Hepatocyte (in vitro differentiated cells): ENCODE measurements around the gene IMMP2L. TPM values are rescaled to one million over a fixed set of nuclear protein-coding genes. Genes with fewer than 3 reads are reported as not detected.

Source experiments
- DNase-seq: peaks from one replicate; pipeline ENCODE4 v3.0.0-alpha.2; 2016; ENCODE audit warnings: low spot score
- H2AFZ ChIP-seq: fragments of 200-600 bp; sonication (generic); 2 replicates; pipeline ENCODE4 v1.6.0; 2016; ENCODE audit warnings: antibody characterized with exemption, mild to moderate bottlenecking
- H3K27ac ChIP-seq: fragments of 200-600 bp; sonication (generic); 2 replicates; pipeline ENCODE4 v1.5.1; 2016; ENCODE audit warnings: mild to moderate bottlenecking
- H3K27me3 ChIP-seq: fragments of 200-600 bp; sonication (generic); 2 replicates; pipeline ENCODE4 v1.6.1; 2016
- H3K36me3 ChIP-seq: fragments of 200-600 bp; sonication (generic); replicated peaks from 2 replicates; pipeline ENCODE4 v1.5.1; 2016; ENCODE audit warnings: low read depth; ENCODE audit not compliant: insufficient read depth
- H3K4me1 ChIP-seq: fragments of 200-600 bp; sonication (generic); 2 replicates; pipeline ENCODE4 v1.5.1; 2016; ENCODE audit warnings: mild to moderate bottlenecking, moderate library complexity; ENCODE audit not compliant: insufficient read depth
- H3K4me2 ChIP-seq: fragments of 200-600 bp; sonication (generic); 2 replicates; pipeline ENCODE4 v1.6.0; 2016
- H3K4me3 ChIP-seq: fragments of 200-600 bp; sonication (generic); 2 replicates; pipeline ENCODE4 v1.5.1; 2016; ENCODE audit warnings: mild to moderate bottlenecking
- H3K79me2 ChIP-seq: fragments of 200-600 bp; sonication (generic); 2 replicates; pipeline ENCODE4 v1.6.0; 2017; ENCODE audit warnings: mild to moderate bottlenecking
- H3K9me2 ChIP-seq: fragments of 200-600 bp; sonication (generic); replicated peaks from 2 replicates; pipeline ENCODE4 v1.6.0; 2017; ENCODE audit warnings: mild to moderate bottlenecking; ENCODE audit not compliant: insufficient read depth
- H3K9me3 ChIP-seq: fragments of 200-600 bp; sonication (generic); 2 replicates; pipeline ENCODE4 v1.5.1; 2016; ENCODE audit warnings: low read depth, mild to moderate bottlenecking
- H4K20me1 ChIP-seq: fragments of 200-600 bp; sonication (generic); 2 replicates; pipeline ENCODE4 v1.6.0; 2016; ENCODE audit warnings: mild to moderate bottlenecking; ENCODE audit not compliant: insufficient read depth, poor library complexity, severe bottlenecking
- CTCF ChIP-seq: fragments of 200-600 bp; sonication (generic); IDR thresholded peaks from 2 replicates; pipeline ENCODE4 v1.5.1; 2016; ENCODE audit warnings: antibody characterized with exemption, mild to moderate bottlenecking; ENCODE audit not compliant: poor library complexity
- EZH2 ChIP-seq: fragments of 200-600 bp; sonication (generic); IDR thresholded peaks from 2 replicates; pipeline ENCODE4 v1.6.1; 2016; ENCODE audit warnings: antibody characterized with exemption, mild to moderate bottlenecking, borderline replicate concordance
- EZH2phosphoT487 ChIP-seq: fragments of 200-600 bp; sonication (generic); IDR thresholded peaks from one replicate; pipeline ENCODE4 v1.6.1; 2018; ENCODE audit warnings: antibody characterized with exemption, mild to moderate bottlenecking, low read depth, moderate library complexity; ENCODE audit not compliant: unreplicated experiment, severe bottlenecking
- WGBS: methylation state at CpG from one replicate; pipeline ENCODE4 v1.1.6; 2016; ENCODE audit warnings: low lambda C conversion rate; ENCODE audit errors: missing lambda C conversion rate; 5-methylcytosine and 5-hydroxymethylcytosine counted together
- polyA plus RNA-seq: library from polyadenylated mRNA; unstranded; fragments of >200 nt; fragmentation: Nextera tagmentation; extraction: Ambion mirVana; gene quantifications from 2 replicates; pipeline ENCODE4 v1.2.1, GENCODE V29; 2016
- small RNA-seq: library from RNA; depleted of rRNA; stranded (forward); fragments of <200 nt; gene quantifications from one replicate; pipeline ENCODE3, GENCODE V24; 2014
- total RNA-seq: library from RNA; depleted of rRNA; stranded (reverse); fragments of >200 nt; gene quantifications from 2 replicates; pipeline ENCODE4 v1.2.3, GENCODE V29; 2014

IMMP2L gene
- total and polyA plus RNA-seq, 2 experiments from 2014 or later = 13.3 to 17.6 TPM

- DNase-seq = no peak
- no peaks in the 10 kb centered on the region for H3K9me2 ChIP-seq
- H3K4me2 ChIP-seq = no peak overlapping the region
- no peaks in the 10 kb centered on the region for H4K20me1 ChIP-seq
- H3K9me3 ChIP-seq = no peaks in the 10 kb centered on the region
- TF ChIP-seq CTCF = no peak
- no peak for TF ChIP-seq EZH2
- no peak for TF ChIP-seq EZH2phosphoT487
- no peak overlapping the region for H3K27ac ChIP-seq
- H3K4me3 ChIP-seq = no peak overlapping the region
- no peaks in the 10 kb centered on the region for H3K27me3 ChIP-seq
- H2AFZ ChIP-seq = no peak overlapping the region
- no peaks in the 10 kb centered on the region for H3K36me3 ChIP-seq
- no peaks in the 10 kb centered on the region for H3K4me1 ChIP-seq
- WGBS = 84% methylated on average over 3 of the region's 3 CpGs
- H3K79me2 ChIP-seq = no peaks in the 10 kb centered on the region
Observed at GRCh38 chr7:110625294-110625693, 937.0 kb downstream of the IMMP2L start.

GRCh38 chr7:110623436-110623835, 938.9 kb downstream of the IMMP2L start:
- no peaks in the 10 kb centered on the region for H3K27me3 ChIP-seq
- no peaks in the 10 kb centered on the region for H4K20me1 ChIP-seq
- H3K79me2 ChIP-seq = no peaks in the 10 kb centered on the region
- H3K4me3 ChIP-seq = no peak overlapping the region
- H3K4me1 ChIP-seq = no peaks in the 10 kb centered on the region
- H3K4me2 ChIP-seq = no peak overlapping the region
- H3K27ac ChIP-seq = no peak overlapping the region
- no peak for DNase-seq
- H2AFZ ChIP-seq = no peak overlapping the region
- TF ChIP-seq EZH2 (no peak), CTCF (no peak), EZH2phosphoT487 (no peak)
- H3K36me3 ChIP-seq = no peaks in the 10 kb centered on the region
- H3K9me2 ChIP-seq = no peaks in the 10 kb centered on the region
- 95% methylated on average over 3 of the region's 3 CpGs for WGBS
- no peaks in the 10 kb centered on the region for H3K9me3 ChIP-seq

GRCh38 chr7:110621289-110621688, 941.0 kb downstream of the IMMP2L start:
- Histone ChIP-seq H3K36me3 (no peaks in the 10 kb centered on the region), H3K9me2 (no peaks in the 10 kb centered on the region), H3K79me2 (no peaks in the 10 kb centered on the region), H3K27me3 (no peaks in the 10 kb centered on the region), H3K9me3 (no peaks in the 10 kb centered on the region), H3K27ac (no peak overlapping the region), H2AFZ (no peak overlapping the region), H3K4me1 (no peaks in the 10 kb centered on the region), H3K4me2 (no peak overlapping the region), H3K4me3 (no peak overlapping the region), H4K20me1 (no peaks in the 10 kb centered on the region)
- 94% methylated on average over 2 of the region's 2 CpGs for WGBS
- TF ChIP-seq EZH2phosphoT487 (no peak), CTCF (no peak), EZH2 (no peak)
- no peak for DNase-seq

- H3K27ac ChIP-seq = no peak overlapping the region
- H4K20me1 ChIP-seq = no peaks in the 10 kb centered on the region
- no peak for TF ChIP-seq EZH2
- no peak overlapping the region for H3K4me3 ChIP-seq
- DNase-seq = no peak
- H3K4me2 ChIP-seq = no peak overlapping the region
- no peaks in the 10 kb centered on the region for H3K79me2 ChIP-seq
- H3K9me3 ChIP-seq = no peaks in the 10 kb centered on the region
- H3K27me3 ChIP-seq = no peaks in the 10 kb centered on the region
- H2AFZ ChIP-seq = no peak overlapping the region
- no peaks in the 10 kb centered on the region for H3K36me3 ChIP-seq
- WGBS = 96% methylated on average over 7 of the region's 7 CpGs
- no peaks in the 10 kb centered on the region for H3K4me1 ChIP-seq
- H3K9me2 ChIP-seq = no peaks in the 10 kb centered on the region
Observed at GRCh38 chr7:110620110-110620735, 942.1 kb downstream of the IMMP2L start.

Small RNA genes lying within 50 kb of the gene (small RNA-seq; reads per million reads assigned to genes)
- not detected for gene AC003989.2
